ENCODE measurements around the gene ST13. TPM values are rescaled to one million over a fixed set of nuclear protein-coding genes. Genes with fewer than 3 reads are reported as not detected.

The ST13 gene
- total RNA-seq, 4 donors from 2014 or later, result 122 to 265 (median 197) TPM

- TF ChIP-seq POLR2A (IDR thresholded peaks at IDR 0.05), result no peak
- TF ChIP-seq CTCF (IDR thresholded peaks at IDR 0.05 in 4 of 5, conservative IDR thresholded peaks at IDR 0.05 in 1 of 5), result no peak
Observed at GRCh38 chr22:40813912-40814315, 42.5 kb downstream of the ST13 start.

GRCh38 chr22:40808018-40808841 lies 48.2 kb downstream of the ST13 start:
- intact Hi-C loops (cut with DNase I; ENCODE audit: low total_unique reads), result no loop called here
- Histone ChIP-seq H3K4me3 (no peak overlapping the region), H3K9me3 (no peaks in the 10 kb centered on the region), H3K4me1 (no peaks in the 10 kb centered on the region), H3K36me3 (no peaks in the 10 kb centered on the region), H3K27ac (no peak overlapping the region), H3K27me3 (no peaks in the 10 kb centered on the region)
- in situ Hi-C loops (cut with MboI; ENCODE audit: low sequenced_read_pairs in 4 of 4), result no loop called here
- DNase-seq, result no peak
- ATAC-seq, result no peak
- TF ChIP-seq POLR2A (IDR thresholded peaks at IDR 0.05) (no peak), CTCF (IDR thresholded peaks at IDR 0.05 in 4 of 5, conservative IDR thresholded peaks at IDR 0.05 in 1 of 5) (no peak)

More at GRCh38 chr22:40813912-40814315, 42.5 kb downstream of the ST13 start:
- H3K9me3 ChIP-seq, result no peaks in the 10 kb centered on the region
- H3K4me1 ChIP-seq, result peaks cover 18% of the 10 kb centered on the region in 2 donors
- DNase-seq (no peak), ATAC-seq (no peak)
- no peak overlapping the region for H3K4me3 ChIP-seq
- no peaks in the 10 kb centered on the region for H3K36me3 ChIP-seq
- intact Hi-C loops (cut with DNase I; ENCODE audit: low total_unique reads) (no loop called here), in situ Hi-C loops (cut with MboI; ENCODE audit: low sequenced_read_pairs in 4 of 4) (no loop called here)
- no peak overlapping the region for H3K27ac ChIP-seq
- H3K27me3 ChIP-seq, result no peaks in the 10 kb centered on the region

- in situ Hi-C loops (cut with MboI; ENCODE audit: low sequenced_read_pairs in 4 of 4), result no loop called here
- Histone ChIP-seq H3K27ac (no peak overlapping the region), H3K36me3 (no peaks in the 10 kb centered on the region), H3K9me3 (no peaks in the 10 kb centered on the region), H3K4me3 (no peak overlapping the region), H3K27me3 (no peaks in the 10 kb centered on the region), H3K4me1 (no peaks in the 10 kb centered on the region)
- DNase-seq (no peak), ATAC-seq (no peak)
- TF ChIP-seq CTCF (IDR thresholded peaks at IDR 0.05 in 4 of 5, conservative IDR thresholded peaks at IDR 0.05 in 1 of 5) (no peak), POLR2A (IDR thresholded peaks at IDR 0.05) (no peak)
- intact Hi-C loops (cut with DNase I; ENCODE audit: low total_unique reads), result no loop called here
Observed at GRCh38 chr22:40806711-40807110, 49.7 kb downstream of the ST13 start.

GRCh38 chr22:40805699-40806203 lies 50.7 kb downstream of the ST13 start:
- in situ Hi-C loops (cut with MboI; ENCODE audit: low sequenced_read_pairs in 4 of 4) (no loop called here), intact Hi-C loops (cut with DNase I; ENCODE audit: low total_unique reads) (no loop called here)
- ATAC-seq (no peak), DNase-seq (no peak)
- TF ChIP-seq CTCF (IDR thresholded peaks at IDR 0.05 in 4 of 5, conservative IDR thresholded peaks at IDR 0.05 in 1 of 5), result no peak
- no peak for TF ChIP-seq POLR2A (IDR thresholded peaks at IDR 0.05)
- Histone ChIP-seq H3K4me3 (no peak overlapping the region), H3K36me3 (no peaks in the 10 kb centered on the region), H3K4me1 (no peaks in the 10 kb centered on the region), H3K9me3 (no peaks in the 10 kb centered on the region), H3K27ac (no peak overlapping the region), H3K27me3 (no peaks in the 10 kb centered on the region)

All from gastrocnemius medialis (tissue), 4 donors.